Islet precursor cell (in vitro differentiated cells): Measurements from ENCODE around the gene GSK3B.
"Not testable (repeated sequence)": the region's sequence is repeated elsewhere in the genome, so short reads cannot be mapped to it uniquely, and the experiment has no call there.

Experiments used
- DNase-seq: peaks from one replicate; pipeline ENCODE4 v3.0.0-alpha.2; 2018

The GSK3B gene

DNA sequence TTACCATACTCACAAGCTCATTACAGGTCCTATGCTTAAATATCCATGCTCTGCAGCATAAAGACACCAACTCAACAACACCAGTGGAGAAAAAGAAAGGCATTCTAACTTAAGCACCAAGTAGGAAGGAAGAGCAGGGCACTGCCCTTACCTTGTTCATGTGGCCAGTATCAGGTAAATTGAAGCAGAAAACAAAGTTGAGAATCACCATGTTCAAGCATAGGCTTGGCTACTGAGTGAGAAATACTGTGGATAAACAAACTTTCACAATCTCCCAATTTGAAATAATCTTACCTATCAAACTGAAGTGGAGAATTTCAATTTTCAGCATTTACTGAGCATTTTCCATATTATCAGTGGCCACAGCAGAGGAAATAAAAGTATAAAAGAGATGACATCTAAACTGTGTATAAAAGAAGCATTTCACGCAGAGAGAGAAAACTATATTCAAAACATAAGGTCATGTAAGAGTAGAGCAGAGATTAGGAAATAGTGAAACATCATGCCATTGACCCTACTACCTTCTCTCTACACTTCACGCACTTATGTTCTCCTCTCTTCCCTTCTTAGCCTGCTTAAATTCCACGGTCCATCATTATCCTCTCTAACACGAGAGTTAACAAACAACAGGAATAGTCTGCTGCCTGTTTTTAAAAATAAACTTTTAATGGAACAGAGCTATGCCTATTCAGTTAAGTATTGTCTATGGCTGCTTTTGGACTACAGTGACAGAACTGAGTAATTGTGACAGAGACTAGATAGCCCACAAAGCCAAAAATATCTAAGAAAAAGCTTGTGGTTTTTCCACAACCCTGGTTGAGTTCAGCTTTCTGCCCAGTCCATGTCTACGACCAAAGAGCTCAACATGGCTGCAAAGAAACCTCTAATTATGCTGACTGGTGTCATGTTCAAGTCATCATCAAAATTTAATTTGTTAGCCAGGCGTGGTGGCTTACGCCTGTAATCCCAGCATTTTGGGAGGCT is 169.8 kb downstream of the GSK3B start:
- DNase-seq: no peak

DNA sequence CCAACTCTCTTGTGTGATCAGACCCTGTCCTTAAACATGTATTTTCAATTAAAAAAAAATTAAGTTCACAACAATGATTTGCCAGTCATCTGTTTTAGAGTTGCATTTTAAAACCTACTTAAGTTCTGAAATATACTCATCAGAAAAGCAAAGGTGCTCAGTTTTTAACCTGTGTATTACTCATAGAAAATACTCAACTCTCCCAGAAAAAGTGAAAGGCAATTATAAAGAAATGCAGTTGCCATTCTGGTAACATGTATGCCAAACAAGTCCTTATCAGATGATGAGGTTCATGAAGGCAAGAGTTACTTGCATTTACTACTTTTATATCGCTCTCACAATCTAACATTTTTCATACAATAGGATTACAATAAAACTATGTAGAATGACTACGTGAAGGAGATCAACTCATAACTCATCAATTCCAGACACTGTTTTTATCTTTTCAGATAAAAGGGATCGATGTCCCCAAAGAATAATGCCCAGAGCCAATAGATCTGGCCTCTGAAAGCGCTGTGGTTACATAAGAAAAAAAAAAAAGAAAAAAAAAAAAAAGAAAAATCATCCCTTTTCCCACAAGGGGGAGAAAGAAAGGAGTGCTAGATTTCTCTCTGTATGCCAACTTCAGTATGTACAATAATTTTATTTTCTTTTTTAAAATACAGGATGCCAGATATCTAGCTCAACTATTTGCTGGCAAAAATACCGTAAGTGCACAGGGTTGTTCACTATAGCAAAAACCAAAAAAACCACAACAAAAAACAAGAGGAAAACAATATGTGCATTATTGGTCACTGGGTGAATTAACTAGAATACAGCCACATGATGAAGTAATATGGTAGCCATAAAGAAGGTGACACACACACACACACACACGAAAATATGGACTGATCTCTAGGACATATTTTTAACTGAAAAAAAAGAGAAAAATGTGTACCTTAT is 175.0 kb downstream of the GSK3B start:
- no peak for DNase-seq

DNA sequence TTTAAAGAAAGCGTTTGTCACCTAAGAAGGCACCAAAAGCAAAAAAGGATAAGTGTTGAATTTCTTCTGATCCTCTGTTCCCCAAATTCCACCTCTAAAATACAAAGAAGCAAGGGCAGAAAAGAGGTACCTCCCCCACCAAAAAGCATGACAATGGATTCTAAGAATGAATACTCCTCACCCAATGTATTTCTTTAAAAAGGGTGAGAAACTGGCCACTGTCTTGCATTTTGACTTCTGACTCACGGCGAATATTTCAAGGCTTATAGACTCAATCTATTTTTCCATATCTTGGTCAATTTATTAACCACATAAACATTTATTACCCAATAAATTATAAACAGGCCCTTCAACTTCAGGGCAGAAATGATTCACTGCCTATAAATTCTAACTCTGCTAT is 181.2 kb downstream of the GSK3B start:
- DNase-seq: no peak

DNA sequence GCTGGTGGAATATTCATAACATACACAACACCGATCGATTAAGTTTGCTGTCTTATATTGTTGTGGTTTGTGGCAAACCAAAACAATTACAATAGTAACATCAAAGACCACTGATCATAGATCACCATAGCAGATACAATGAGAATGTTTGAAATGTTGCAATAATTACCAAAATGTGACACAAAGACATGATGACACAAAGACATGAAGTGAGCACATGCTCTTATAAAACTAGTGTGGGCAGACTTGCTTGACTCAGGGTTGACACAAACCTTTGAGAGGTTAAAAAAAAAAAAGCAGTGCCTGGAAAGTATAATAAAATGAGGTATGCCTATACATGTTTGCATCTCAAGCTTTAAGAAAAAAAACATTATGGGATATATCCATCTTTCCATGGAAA is 182.0 kb downstream of the GSK3B start:
- no peak for DNase-seq

DNA sequence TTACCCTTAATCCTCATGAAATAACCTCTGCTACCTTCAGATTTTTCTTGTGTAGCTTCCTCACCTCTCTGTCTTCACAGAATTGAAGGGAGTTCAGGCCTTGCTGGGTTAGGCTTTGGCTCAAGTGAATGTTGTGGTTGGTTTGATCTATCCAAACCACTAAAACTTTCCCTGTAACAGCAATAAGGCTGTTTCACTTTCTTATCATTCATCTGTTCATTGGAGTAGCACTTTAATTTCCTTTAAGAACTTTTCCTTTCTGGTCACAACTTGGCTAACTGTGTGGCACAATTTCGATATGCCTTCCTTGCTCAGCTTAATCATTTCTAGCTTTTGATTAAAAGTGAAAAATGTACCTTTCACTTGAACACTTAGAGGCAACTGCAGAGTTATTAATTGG is 182.5 kb downstream of the GSK3B start:
- no peak for DNase-seq

DNA sequence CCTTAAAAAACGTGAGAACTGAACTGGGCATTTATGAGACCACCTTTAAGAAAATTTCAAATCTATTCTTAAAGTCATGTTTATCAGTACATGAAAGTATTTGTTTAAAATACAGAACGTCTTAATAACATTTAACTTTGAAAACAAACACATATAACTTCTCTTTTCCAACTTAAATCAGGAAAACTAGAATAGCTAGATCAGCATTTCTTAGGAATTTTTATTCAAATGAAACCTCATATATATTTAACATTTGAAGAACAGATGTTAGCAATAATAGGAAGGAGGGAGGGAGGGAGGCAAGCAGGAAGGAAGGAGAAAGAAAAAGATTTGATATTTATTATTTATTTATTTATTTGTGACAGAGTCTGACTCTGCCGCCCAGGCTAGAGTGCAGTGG is 192.2 kb downstream of the GSK3B start:
- no peak for DNase-seq

DNA sequence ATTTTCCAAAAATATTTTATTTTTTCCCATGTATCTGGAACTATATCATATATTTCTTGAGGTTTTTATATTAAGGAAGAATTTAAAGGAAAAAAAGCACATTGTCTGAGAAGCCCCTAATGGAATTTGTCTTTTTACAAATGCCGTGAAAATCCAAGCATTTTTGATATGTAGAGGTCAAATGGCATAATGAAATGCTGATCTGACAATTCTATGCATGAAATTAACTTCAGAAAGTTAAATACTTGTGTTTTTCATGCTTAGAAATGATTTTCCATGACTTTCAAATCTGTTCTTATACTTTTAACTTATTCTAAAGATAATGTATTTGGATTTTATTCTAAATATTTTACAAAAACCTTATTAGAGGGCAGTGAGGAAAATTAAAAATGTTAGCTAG is 193.1 kb downstream of the GSK3B start:
- DNase-seq: no peak

DNA sequence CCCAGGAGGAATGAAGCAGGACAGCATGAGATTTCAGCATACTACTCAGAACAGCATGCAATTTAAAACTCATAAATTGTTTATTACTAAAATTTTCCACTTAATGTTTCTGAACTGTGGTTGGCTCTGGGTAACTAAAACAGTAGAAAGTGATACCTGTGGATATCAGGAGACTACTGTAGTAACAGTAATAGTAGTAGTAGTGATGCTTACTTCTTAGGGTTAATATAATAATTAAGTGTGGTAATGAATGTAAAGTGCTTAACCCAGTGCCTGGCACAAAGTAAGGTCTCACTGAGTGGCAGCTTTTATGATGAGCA is 195.1 kb downstream of the GSK3B start:
- DNase-seq: no peak

DNA sequence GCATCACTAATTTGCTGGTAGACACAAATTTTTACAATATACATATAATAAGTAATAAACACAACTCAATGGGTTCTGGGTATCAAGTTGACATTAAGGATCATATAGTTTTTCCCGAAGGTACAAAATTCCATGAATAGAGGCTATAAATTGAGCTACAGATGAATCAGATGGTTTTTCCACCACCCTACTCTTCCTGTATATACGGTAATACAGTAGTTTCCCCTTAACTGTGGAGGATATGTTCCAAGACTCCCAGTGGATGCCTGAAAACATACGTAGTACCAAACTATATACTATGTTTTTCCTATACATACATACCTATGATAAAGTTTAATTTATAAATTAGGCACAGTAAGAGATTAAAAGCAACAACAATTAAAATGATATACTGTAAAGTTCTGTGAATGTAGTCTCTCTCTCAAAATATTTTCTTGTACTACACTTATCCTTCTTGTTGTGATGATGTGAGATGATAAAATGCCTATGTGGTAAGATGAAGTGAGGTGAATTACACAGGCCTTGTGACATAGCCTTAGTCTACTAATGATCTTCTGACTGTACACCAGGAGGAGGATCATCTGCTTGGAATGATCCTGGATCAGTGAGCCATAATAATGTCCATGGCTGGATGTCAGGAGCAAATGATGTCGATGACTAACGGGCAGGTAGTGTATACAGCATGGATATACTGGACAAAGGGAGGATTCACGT is 195.6 kb downstream of the GSK3B start:
- no peak for DNase-seq

DNA sequence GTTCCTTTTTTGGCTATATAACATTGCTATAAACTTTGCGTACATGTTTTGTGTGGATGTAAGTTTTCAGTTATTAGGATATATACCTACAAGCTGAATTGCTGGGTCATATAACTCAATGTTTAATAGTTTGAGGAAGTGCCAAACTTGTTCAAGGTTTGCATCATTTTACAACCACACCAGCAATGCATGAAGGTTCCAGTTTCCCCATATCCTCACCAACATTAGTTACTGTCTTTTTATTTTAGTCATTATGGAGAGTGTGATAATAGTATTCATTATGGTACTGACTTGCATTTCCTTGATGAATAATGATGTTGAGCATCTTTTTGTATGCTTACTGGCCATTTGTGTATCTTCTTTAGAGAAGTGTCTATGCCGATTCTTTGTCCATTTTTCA is 200.1 kb downstream of the GSK3B start:
- DNase-seq: no peak

DNA sequence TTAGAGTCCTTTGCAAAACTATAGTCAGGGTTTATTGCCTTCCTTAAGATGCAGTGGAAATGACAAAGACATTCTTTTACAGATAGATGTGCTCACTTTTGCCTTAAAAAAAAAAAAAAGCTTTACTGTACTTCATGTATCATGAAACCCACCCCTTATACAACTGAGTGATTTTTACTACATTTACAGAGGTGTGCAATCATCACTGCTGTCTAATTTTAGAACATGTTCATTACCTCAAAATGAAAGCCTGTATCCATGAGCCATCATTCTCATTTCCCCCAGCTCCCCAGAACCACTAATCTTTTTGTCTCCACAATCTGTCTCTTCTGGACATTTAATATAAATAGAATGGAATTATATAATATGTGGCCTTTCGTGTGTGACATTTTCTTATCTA is 200.5 kb downstream of the GSK3B start:
- no peak for DNase-seq

DNA sequence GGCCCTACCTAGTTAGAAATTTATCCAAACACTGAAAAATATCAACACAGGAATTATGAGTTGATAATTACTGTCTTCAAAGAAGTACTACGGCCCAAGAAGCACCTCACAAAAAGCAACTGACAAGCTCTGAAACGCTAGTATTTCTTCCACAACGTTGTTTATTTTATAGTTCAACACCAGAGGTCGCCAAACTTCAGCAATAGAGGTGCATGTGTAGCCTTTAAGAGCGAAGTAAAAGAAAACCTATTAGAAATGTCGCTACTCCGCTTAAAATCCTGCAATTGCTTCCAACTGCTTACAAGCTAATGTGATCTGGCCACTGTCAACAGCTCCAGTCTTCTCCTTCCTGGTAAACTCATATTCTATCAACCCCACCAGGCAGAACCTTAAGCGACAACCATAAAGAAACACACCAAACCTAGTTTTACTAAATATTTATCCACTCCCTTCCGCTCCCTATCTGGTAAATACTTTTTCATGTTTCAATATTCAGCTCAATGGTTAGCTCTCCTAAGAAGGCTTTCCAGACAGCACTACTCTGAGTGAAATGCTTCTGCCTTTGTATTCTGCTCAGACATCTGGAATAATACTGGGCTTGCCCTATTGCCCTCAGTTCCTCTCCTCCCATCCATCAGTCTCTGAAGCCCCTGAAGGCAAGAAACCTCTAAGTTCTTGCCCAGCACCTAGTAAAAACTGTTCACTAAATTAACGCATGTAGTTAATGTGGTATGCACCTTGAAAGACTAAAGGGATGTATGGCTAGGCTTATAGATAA is 202.1 kb downstream of the GSK3B start:
- DNase-seq: no peak

DNA sequence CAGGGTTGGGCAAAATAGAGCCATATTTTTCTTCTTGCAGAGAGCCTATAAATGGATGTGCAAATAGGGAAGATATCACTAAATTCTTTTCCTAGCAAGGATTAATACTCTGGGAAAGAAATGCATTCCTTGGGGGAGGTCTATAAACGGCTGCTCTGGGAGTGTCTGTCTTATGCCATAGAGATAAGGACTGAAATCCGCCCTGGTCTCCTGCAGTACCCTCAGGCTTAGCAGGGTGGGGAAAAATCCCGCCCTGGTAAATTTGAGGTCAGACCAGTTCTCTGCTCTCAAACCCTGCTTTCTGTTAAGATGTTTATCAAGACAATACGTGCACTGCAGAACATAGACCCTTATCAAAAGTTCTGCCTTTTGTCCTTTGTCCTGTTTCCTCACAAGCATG is 205.6 kb downstream of the GSK3B start:
- not testable (repeated sequence) for DNase-seq

DNA sequence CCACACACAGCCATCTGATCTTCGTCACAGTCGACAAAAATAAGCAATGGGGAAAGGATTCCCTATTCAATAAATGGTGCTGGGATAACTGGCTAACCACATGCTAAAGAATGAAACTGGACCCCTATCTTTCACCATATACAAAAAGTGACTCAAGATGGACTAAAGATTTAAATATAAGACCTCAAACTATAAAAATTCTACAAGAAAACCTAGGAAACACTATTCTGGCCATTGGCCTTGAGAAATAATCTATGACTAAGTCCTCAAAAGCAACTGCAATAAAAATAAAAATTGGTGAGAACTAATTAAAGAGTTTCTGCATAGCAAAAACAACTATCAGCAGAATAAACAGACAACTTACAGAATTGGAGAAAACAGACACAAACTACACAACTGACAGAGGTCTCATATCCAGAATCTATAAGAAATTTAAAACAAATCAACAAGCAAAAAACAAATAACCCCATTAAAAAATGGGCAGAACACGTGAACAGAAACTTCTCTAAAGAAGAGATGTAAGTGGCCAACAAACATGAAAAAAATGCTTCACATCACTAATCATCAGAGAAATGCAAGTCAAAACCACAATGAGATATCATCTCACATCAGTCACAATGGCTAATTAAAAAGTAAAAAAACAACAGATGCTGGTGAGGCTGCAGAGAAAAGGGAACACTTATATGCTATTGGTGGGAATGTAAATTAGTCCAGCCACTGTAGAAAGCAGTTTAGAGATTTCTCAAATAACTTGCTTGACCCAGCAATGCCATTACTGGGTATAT is 208.3 kb downstream of the GSK3B start:
- no peak for DNase-seq

DNA sequence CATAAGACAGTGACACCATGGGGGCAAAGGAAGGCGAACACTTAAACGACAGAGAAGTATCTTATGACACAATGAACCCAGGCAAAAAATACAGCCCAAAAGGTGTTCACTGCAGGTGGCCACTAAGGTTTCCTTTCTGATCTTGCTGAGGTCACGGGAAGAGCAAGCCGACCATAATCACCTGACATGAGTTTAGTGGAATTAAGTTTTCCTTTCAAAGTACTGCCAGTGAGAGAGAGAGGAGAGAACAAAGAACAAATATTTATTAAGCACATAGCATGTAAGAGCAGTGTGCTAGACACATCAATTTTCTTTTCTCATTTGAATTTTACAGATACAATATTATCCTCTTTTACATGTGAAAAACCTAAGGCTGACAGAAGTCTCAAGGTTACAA is 210.1 kb downstream of the GSK3B start:
- no peak for DNase-seq

DNA sequence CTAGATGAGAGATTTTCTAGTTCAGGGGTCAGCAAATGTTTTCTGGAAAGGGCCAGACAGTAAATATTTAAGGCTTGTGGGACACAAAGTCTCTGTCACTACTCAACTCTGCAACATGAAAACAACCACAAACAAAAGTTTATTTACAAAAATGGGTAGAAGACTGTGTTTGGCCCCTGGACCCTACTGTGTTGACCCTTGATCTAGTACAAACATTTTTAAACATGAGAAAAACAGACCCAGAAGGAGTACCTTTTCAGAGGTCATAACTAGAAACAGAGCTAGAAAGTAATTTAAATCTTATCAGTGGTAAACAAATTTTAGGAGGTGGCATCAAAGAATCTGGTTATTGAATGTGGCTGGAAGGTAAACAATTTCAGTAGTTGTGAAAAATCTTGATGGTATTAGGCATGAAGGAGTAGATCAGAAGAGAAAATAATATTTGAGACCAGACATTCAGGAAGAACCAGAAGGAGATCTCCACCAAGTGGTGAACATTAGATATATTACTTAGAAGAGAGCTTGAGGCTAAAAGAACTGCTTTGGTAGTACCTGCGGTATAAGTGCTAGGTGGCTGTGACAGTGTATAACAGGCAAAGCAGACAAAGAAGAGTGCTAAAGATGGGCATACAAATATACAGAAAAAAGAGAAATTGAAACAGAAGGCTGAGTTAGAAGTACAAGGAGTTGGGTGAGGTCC is 210.6 kb downstream of the GSK3B start:
- DNase-seq: no peak

DNA sequence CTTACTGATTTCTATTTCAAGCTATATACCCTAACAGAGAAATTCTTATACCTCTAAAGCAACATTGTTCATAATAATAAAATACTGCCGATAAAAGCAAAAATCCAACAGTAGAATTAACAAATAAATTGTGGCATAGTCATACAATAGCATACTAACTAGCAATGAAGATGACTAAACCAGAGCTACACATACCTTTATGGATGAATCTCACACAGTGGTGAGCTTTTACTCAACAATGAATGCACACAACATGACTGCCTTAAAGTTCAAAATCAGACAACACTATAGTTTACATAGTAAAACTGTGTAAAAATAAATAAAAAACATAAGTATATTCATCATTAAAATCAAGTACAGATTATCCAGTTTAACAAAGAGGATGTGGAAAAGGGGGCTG is 213.3 kb downstream of the GSK3B start:
- DNase-seq: no peak

DNA sequence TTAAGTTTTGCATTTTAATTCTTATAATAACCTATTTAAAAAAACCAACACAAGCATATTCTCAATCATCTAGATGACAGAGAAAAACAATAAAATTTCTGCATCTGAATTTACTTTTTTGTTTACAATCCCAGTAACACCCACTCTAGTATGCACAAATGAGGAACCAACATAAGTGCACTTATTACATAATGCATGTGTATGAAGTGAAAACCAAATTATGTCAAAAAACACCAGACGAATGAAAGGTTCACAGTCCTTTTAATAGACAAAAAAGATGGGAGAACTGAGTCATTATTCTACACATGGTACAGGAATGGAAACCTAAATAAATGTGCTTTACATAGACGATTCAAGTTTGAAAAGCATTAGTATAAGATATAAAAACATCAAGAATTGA is 220.6 kb downstream of the GSK3B start:
- no peak for DNase-seq

DNA sequence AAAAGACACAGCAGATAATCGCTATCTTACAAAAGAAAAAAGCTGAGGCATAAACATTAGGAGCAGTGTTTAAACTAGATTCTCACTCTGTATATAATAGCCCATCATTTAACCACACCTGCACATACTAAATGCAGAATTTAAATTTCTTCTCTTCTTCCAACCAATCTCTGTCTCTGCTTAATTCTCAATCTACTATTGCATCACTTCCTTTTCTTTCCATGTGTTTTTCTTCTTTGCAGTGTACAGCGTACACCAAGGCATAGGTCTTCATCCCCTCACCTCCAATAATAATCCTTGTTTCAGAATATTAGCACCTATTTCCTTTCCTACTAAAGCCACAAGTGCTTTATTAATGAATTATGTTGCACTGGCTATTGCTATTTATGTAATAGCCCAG is 221.5 kb downstream of the GSK3B start:
- DNase-seq: no peak

DNA sequence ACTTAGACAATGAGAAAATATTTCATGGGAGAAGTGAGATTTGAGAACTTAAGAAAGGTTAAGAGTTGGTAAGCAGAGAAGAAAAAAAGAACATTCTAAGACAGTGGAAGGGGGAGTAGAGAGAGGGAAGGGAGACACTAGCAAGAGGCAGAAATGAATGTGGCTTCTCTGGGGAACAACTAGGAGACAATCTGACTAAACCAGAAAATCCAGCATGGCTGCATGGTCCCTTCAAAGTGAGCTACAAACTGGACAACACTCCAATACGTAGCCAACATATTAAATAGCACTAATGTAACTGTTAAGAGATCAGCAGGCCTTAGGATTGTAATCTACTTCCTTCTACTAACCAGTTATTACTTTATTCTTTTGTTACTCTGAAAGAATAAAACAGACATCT is 222.7 kb downstream of the GSK3B start:
- no peak for DNase-seq

DNA sequence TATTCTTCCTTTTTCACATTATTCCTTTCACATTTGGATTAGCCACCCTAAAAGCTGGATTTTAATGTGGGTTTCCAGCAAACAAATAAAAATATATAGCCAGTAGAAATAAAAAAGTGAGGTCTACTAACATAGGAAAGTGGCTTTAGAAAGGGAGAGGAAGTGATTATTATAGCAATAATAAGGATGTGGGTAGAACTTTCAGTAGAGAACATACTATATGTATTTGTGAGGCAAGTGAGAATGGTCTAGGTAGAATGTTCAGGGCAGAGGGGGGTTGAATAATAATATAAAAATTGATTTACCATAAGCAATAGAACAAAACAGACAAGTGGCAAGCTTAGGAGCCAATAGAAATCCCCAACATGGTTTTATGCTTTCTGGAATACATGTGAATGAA is 223.7 kb downstream of the GSK3B start:
- no peak for DNase-seq
